Activated CD8-positive, alpha-beta memory T cell treated with anti-CD3 and anti-CD28 coated beads, Interleukin-2, amount 50 U/mL, for 48 hours (primary cell): ENCODE results near the gene SMYD3.
"Not testable (repeated sequence)": the region's sequence is repeated elsewhere in the genome, so short reads cannot be mapped to it uniquely, and the experiment has no call there.

Source experiments
- DNase-seq: peaks from one replicate; pipeline ENCODE4 v3.0.0-alpha.2; 2020

The SMYD3 gene

GRCh38 chr1:245809361-245809760, 697.7 kb downstream of the SMYD3 start:
- DNase-seq, result no peak

GRCh38 chr1:245807954-245808719, 698.9 kb downstream of the SMYD3 start:
- no peak for DNase-seq

GRCh38 chr1:245807306-245807705, 699.8 kb downstream of the SMYD3 start:
- DNase-seq, result no peak

DNA sequence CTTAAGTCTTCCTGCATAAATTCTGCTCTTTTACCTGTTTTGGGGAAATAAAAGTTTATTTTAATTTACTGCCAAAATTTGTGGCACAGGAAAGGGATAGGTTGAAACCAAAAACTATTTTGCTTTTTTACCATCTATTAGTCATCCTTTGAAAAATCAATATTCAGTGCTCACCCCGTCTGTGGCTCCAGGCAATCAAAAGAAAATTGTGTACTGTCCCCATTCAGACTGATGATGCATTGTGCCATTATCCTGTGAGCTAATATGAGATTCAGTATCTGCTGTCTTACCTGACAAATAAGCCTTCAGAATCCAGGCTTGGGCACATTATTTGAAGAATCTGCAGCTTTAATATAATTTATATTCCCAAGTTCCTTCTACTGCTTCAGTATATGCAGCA, 701.5 kb downstream of the SMYD3 start:
- no peak for DNase-seq

DNA sequence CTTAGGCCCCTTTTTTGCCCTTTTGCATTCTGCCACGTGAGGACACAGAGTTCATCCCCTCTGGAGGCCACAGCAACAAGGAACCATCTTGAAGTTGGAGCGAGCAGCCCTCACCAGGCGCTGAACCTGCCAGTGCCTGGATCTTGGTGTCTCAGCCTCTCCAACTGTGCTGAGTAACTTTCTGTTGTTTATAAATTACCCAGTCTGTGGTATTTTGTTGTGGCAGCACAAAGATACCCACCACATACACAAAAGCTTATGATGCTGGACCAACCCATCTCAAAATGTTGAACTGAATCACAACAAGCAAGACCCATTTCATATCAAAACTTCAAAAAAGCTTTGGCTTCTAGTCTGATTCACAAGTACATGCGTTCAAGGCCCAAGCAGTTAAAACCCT, 702.4 kb downstream of the SMYD3 start:
- DNase-seq, result no peak

DNA sequence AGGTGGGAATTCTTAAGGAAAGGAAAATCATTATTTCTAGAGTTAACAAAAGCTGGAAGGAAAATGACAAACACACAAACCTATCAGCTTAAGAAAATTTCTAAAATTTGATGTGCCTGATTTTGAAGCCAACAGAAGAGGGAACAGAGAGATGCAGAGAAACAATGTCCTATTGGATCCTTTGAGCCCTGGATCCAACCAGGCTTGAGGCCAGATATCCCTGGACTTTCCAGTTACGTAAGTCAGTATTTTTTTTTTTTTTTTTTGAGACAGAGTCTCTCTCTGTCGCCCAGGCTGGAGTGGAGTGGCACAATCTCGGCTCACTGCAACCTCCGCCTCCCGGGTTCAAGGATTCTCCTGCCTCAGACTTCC, 703.4 kb downstream of the SMYD3 start:
- no peak for DNase-seq

DNA sequence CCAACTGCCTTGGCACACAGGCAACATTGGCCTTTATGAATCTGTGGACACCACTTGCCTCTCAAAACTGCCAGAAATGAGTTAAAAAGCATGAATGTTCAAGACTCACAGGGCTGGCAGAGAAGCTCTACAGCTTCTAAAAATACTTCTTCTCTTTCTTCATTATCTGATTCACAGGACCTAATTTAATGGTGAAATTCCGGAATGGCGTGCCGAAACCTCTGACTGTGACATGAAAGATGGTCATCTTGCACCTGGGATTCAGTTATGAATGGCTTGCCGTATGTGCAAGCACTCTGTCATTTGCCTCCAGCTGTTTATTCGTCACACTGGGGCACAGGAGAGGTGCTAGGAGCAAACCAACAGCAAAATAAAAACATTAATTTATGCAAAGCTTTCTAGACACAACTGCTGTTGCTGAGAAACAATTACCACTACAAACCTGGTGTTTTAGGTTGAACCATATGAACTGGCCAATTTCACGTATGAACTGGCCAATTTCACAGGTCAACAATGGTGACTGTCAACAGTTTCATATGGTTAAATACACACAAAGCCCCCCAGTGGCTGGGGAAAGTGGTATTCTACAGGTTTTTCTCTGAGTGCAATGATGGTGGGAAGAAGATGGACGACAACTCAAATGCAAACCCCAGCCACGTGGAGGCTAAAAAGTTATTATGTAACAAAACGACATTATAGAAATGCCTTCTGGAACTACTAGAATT, 704.0 kb downstream of the SMYD3 start:
- no peak for DNase-seq

DNA sequence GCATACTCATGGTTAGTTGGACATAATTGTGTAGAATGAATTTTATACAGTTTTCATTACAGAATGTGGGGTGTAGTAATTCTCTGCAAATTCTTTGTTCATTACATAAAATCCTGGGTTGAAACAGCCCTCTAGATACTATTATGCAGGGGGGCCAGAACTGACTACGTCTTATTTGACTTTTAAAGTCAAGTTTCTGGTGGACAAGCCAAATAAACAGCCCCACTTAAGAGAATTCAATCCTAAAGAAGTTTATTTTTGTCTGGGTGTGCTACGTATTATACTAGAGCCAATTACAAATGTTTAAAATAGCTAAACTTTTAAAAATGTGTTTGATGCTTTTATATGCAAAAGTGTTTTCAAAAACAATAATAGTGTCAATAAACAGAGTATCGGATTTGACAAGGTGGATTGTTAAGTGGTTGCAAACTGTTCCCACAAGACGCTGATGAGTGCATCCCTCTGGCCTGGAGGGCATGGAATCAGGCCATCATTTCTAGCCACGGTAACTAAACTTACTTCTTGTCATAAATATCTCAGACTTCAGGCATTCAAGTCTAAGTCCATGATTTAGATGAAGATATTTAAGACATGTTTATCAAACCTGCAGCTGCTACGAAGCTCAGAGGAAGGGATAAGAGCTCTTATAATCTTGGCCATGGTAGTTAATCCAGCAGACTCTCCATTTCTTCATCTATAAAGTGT, 706.0 kb downstream of the SMYD3 start:
- DNase-seq, result no peak

GRCh38 chr1:245798349-245798711, 708.7 kb downstream of the SMYD3 start:
- DNase-seq, result no peak

DNA sequence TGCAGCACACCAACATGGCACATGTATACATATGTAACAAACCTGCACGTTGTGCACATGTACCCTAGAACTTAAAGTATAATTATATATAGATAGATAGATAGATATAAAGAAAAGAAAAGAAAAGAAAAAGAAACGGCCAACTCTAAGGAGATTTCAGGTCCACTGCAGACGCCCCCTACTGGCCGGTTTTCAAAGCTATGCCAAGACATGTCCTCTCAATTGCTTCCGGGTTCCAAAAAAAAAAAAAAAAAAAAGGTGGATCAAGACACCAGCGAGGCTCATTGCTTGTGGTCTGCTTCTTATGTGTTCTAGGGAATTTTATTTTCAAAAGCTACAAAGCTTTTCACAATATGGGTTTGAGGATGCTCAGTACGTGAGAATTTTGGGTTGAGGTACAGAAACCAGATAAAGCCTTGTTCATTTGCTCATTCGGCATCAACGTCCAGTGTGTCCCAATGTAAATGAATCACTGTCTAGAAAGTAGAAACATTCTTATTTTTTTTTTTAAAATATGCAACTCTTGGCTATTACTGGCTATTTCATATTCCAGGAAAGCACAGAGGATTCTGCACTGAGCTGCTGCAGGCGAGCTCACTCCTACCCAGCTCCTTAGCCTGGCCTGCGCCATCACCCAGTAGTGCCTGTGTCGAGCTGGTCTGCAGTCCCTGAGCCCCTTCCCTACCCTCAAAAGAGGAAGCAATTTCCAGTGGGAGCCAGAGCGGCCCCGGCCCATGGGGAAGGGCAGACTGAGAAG, 709.3 kb downstream of the SMYD3 start:
- DNase-seq, result no peak

GRCh38 chr1:245791410-245792312, 715.4 kb downstream of the SMYD3 start:
- DNase-seq, result no peak

- no peak for DNase-seq
Observed at GRCh38 chr1:245790441-245790840, 716.6 kb downstream of the SMYD3 start.

DNA sequence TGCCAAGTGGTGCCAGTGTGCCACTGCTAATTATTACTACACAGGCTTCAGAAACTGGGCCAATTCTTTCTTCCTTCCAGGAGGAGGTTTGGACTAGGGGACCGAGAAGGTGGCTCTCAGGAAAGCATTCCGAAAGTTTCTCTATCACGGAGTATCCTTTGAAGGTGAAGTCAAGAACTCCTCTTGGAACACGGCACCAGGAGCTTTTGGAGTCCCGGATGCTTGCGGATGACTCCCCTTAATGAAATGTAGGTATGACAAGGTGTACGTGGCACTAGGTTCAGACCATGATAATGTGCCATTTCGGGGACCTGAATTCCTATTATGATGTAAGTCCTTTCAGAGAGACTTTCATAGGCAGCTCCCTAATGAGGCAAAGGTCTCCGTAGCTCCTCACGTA, 718.2 kb downstream of the SMYD3 start:
- DNase-seq, result no peak

DNA sequence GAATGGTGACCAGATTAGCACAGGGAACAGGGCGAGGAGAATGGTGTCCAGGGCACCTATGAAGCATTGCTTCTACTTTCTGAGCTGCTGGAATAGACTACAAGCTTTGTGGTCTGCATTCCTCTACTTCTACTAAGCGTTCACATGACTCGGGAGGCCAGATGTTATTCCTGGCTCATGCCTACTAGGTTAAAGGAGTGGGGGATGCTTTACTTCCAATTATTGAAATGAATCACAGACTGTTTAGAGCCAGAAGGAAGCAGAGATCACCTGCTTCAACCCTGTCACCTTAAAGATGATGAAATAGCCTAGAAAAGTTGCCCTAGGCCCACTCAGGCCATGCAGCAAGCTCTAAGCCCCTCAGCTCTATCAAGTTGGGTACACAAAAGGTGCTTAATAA, 718.8 kb downstream of the SMYD3 start:
- DNase-seq, result no peak

GRCh38 chr1:245786948-245787347, 720.1 kb downstream of the SMYD3 start:
- no peak for DNase-seq

GRCh38 chr1:245779797-245780755, 727.0 kb downstream of the SMYD3 start:
- DNase-seq, result no peak

DNA sequence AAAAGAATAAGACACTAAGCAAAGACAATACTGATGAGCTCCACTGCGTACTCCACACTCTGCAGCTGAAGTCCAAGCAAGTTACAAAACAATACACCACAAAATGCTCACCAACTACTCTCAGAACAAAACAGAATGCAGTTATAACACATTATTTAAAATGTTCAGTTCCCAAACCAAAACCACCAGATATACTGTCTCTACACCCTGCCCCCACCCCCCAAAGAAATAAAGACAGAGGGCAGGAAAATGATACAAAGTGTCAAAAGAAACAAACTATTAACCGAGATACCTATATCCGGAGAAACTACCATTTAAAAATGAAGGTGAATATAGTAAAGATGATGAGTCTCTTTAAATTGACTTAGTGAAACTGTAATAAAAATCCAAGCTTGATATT, 729.3 kb downstream of the SMYD3 start:
- no peak for DNase-seq

DNA sequence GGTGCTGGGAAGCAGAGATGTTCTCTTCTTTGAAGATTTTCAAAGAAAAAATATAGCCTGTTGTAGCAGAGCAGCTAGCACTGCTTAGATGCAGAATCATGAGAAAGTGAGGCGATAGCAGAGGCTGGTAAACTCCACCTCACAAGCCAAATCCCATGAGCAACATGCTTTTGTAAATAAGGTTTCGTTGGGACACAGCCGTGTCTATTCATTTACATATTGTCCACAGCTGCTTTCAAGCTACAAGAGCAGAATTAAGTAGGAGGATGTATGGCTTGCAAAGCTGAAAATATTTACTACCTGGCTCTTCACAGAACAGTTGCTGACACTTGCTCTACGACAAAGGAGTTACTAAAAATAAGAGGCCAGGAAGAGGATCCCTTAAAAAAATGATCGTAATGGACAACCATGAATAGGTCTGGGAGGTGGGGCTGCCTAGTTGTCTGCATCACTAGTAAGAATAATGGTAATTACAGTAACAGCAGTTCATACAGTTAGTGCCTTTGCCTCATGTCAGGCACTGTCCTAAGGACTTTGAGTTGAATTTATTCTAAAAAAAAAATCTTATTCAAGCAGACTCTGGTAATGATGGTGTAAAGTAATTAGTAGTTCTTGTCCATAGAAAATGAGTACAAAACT, 730.3 kb downstream of the SMYD3 start:
- DNase-seq, result no peak

DNA sequence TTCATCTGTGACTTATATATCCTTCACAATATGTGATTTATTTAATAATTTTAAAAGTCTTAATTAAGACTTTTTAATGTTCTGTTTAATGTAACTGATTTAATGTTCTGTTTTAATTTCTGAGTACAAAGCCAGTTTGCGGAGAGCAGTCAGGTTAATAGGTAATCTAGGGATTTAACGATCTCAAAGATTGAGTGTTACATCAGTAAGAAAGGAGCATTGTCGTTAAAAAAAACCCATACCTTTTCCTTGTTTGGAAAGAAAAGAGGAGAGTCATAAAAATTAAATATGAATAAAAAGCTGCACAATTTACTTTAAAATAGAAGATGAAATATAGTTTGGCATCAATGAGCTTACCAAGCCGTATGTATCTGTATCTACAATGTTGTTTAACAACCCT, 730.9 kb downstream of the SMYD3 start:
- no peak for DNase-seq

DNA sequence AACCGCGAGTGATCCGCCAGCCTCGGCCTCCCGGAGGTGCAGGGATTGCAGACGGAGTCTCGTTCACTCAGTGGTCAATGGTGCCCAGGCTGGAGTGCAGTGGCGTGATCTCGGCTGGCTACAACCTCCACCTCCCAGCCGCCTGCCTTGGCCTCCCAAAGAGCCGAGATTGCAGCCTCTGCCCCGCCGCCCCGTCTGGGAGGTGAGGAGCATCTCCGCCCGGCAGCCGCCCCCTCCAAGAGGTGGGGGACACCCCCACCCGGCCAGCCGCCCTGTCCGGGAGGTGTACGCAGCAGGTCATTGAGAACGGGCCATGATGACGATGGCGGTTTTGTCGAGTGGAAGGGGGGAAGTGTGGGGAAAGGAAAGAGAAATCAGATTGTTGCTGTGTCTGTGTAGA, 732.1 kb downstream of the SMYD3 start:
- DNase-seq, result not testable (repeated sequence)

DNA sequence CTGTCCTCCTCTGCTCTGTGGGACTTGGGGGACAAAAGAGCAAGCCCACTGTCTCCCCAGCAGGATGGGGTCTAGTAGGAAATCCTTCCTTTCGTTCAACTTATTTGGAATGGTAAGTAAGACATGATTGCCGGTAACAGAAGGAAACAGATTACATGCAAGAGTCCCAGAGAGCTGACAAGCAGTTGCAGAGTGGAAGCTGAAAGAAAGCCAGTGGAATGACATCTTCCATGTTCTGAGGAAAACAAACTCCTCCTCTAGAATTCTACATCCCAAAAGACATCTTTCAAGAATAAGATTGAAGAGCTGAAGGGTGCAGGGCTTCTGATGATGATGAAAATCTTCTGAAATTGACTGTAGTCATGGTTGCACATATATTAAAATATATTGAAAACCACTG, 732.9 kb downstream of the SMYD3 start:
- DNase-seq, result no peak
